GM23338 (cell line): ENCODE data around the gene KMT2C. TPM values are rescaled to one million over a fixed set of nuclear protein-coding genes. Genes with fewer than 3 reads are reported as not detected.

Experiments used
- ATAC-seq: fragments of 200-7000 bp; cut with Tn5 transposase; 3 replicates; pipeline ENCODE4 v1.9.1; 2020
- DNase-seq: peaks from one replicate; pipeline ENCODE4 v3.0.0-alpha.2; 2015; ENCODE audit warnings: low spot score
- H2AFZ ChIP-seq: fragments of 200-600 bp; sonication (generic); 2 replicates; pipeline ENCODE4 v1.8.0; 2016; ENCODE audit warnings: antibody characterized with exemption, mild to moderate bottlenecking, moderate library complexity
- H3F3A ChIP-seq: fragments of 200-600 bp; sonication (generic); replicated peaks from 2 replicates; pipeline ENCODE4 v1.8.0; 2017; ENCODE audit warnings: antibody characterized with exemption, mixed run types, low read depth
- H3K27ac ChIP-seq: fragments of 200-600 bp; sonication (generic); 2 replicates; pipeline ENCODE4 v1.6.1; 2016; ENCODE audit warnings: low read depth
- H3K27me3 ChIP-seq: fragments of 200-600 bp; sonication (generic); 2 replicates; pipeline ENCODE4 v1.8.0; 2016; ENCODE audit warnings: mild to moderate bottlenecking, mixed run types, moderate library complexity; ENCODE audit not compliant: insufficient read depth
- H3K36me3 ChIP-seq: fragments of 200-600 bp; sonication (generic); 2 replicates; pipeline ENCODE4 v1.8.0; 2016; ENCODE audit warnings: mild to moderate bottlenecking; ENCODE audit not compliant: insufficient read depth
- H3K4me1 ChIP-seq: fragments of 200-600 bp; sonication (generic); 2 replicates; pipeline ENCODE4 v1.8.0; 2016; ENCODE audit warnings: mild to moderate bottlenecking, moderate library complexity; ENCODE audit not compliant: insufficient read depth
- H3K4me2 ChIP-seq: fragments of 200-600 bp; sonication (generic); 2 replicates; pipeline ENCODE4 v1.7.1; 2017; ENCODE audit warnings: mixed run types
- H3K4me3 ChIP-seq: fragments of 200-600 bp; sonication (generic); 2 replicates; pipeline ENCODE4 v1.6.1; 2016; ENCODE audit warnings: mixed run types
- H3K79me2 ChIP-seq: fragments of 200-600 bp; sonication (generic); replicated peaks from 2 replicates; pipeline ENCODE4 v1.8.0; 2017; ENCODE audit warnings: mild to moderate bottlenecking; ENCODE audit not compliant: insufficient read depth
- H3K9me2 ChIP-seq: fragments of 200-600 bp; sonication (generic); 2 replicates; pipeline ENCODE4 v1.8.0; 2017; ENCODE audit not compliant: insufficient read depth
- H4K20me1 ChIP-seq: fragments of 200-600 bp; sonication (generic); replicated peaks from 2 replicates; pipeline ENCODE4 v1.8.0; 2017; ENCODE audit warnings: mild to moderate bottlenecking; ENCODE audit not compliant: insufficient read depth
- H3K27ac Mint-ChIP-seq: 2 replicates; pipeline ENCODE4 v1.8.0; 2020; ENCODE audit warnings: inconsistent platforms, mild to moderate bottlenecking, moderate library complexity, mixed read lengths
- H3K27me3 Mint-ChIP-seq: 3 replicates; pipeline ENCODE4 v1.8.0; 2022; ENCODE audit warnings: low read depth, mild to moderate bottlenecking, moderate library complexity, mixed read lengths, inconsistent platforms; ENCODE audit not compliant: insufficient read depth, poor library complexity
- H3K36me3 Mint-ChIP-seq: 3 replicates; pipeline ENCODE4 v1.8.0; 2021; ENCODE audit warnings: low read depth, mild to moderate bottlenecking, inconsistent platforms, moderate library complexity, mixed read lengths
- H3K4me1 Mint-ChIP-seq: 3 replicates; pipeline ENCODE4 v1.8.0; 2020; ENCODE audit warnings: mild to moderate bottlenecking, inconsistent platforms, mixed read lengths
- H3K4me3 Mint-ChIP-seq: 3 replicates; pipeline ENCODE4 v1.8.0; 2021; ENCODE audit warnings: moderate library complexity, mild to moderate bottlenecking, inconsistent platforms, mixed read lengths
- H3K9me3 Mint-ChIP-seq: 3 replicates; pipeline ENCODE4 v1.8.0; 2020; ENCODE audit warnings: moderate library complexity, mild to moderate bottlenecking, inconsistent platforms, mixed read lengths
- CREB1 ChIP-seq: fragments of 250-450 bp; sonication (Bioruptor Pico); IDR thresholded peaks from 2 replicates; pipeline ENCODE4 v1.5.0; 2020; ENCODE audit warnings: low read depth, mild to moderate bottlenecking, moderate library complexity
- EZH2 ChIP-seq: fragments of 200-600 bp; sonication (generic); IDR thresholded peaks from one replicate; pipeline ENCODE4 v1.8.0; 2017; ENCODE audit warnings: antibody characterized with exemption, mild to moderate bottlenecking, low read depth; ENCODE audit not compliant: unreplicated experiment
- EZH2phosphoT487 ChIP-seq: fragments of 200-600 bp; sonication (generic); IDR thresholded peaks from one replicate; pipeline ENCODE4 v1.8.1; 2018; ENCODE audit warnings: antibody characterized with exemption; ENCODE audit not compliant: unreplicated experiment
- JUNB ChIP-seq: IDR thresholded peaks from one replicate; pipeline ENCODE4 v1.6.1; 2016; ENCODE audit warnings: antibody characterized with exemption; ENCODE audit not compliant: unreplicated experiment
- NANOG ChIP-seq: IDR thresholded peaks from 2 replicates; pipeline ENCODE4 v1.6.1; 2016; ENCODE audit warnings: antibody characterized with exemption, borderline replicate concordance
- POLR2AphosphoS5 ChIP-seq: IDR thresholded peaks from 2 replicates; pipeline ENCODE4 v1.6.1; 2016; ENCODE audit warnings: antibody characterized with exemption, low read depth
- STAT1 ChIP-seq: IDR thresholded peaks from one replicate; pipeline ENCODE4 v1.6.1; 2016; ENCODE audit warnings: antibody characterized with exemption; ENCODE audit not compliant: unreplicated experiment
- polyA plus RNA-seq: library from polyadenylated mRNA; unstranded; fragments of >200 nt; fragmentation: Nextera tagmentation; extraction: Ambion mirVana; gene quantifications from 2 replicates; pipeline ENCODE4 v1.2.1, GENCODE V29; 2016
- total RNA-seq: library from RNA; depleted of rRNA; stranded (reverse); fragments of >200 nt; shearing (Covaris generic); gene quantifications from 2 replicates; pipeline ENCODE4 v1.2.3, GENCODE V29; 2014
- TF ChIP-seq, protein P1 (sequence below): fragments of 250-450 bp; sonication (Bioruptor Pico); IDR thresholded peaks from 2 replicates; pipeline ENCODE4 v1.5.0; 2020; ENCODE audit warnings: mild to moderate bottlenecking, moderate library complexity
- TF ChIP-seq, protein P2 (sequence below), 2 experiments: fragments of 200-600 bp in 1 of 2; sonication (generic) in 1 of 2; conservative IDR thresholded peaks; 2 replicates each; pipeline versions ENCODE4 v1.5.1 to v1.6.1; 2016 to 2017; ENCODE audit warnings: antibody characterized with exemption in 2 of 2, low read depth in 2 of 2, mild to moderate bottlenecking in 2 of 2, moderate library complexity in 1 of 2
- TF ChIP-seq, protein P3 (sequence below): IDR thresholded peaks from one replicate; pipeline ENCODE4 v1.6.1; 2018; ENCODE audit warnings: antibody characterized with exemption; ENCODE audit not compliant: unreplicated experiment

The KMT2C gene
- total and polyA plus RNA-seq, 2 experiments from 2014 or later, result 11.4 to 39.0 TPM

DNA sequence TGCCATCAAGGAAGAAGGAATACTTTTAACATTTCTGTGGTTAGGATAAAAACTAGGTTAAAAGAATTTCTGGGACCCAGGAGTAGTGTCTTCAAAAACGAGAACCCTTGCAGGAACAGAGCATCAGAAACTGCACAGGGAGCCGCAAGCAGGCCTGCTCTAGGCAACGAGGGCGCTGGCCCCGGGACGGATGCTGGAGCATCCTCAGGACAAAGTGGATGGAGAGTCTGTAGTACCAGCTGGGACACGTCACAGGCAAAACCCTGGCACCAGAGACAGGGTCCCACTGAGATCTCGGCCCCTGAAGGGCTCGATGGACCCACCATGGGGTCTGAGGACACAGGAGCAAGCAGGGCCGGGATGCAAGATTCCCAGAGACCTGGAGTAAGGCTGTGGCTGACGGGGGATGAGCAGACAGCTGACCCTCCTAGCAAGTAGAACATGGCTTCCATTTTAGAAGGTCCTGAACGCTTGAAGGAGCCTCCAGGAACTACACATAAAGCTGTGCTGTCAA is 303.8 kb downstream of the KMT2C start:
- H3K27me3 Mint-ChIP-seq, result peaks cover 12% of the 10 kb centered on the region
- no peaks in the 10 kb centered on the region for H3F3A ChIP-seq
- no peak overlapping the region for H3K4me2 ChIP-seq
- no peak for DNase-seq
- H3K9me2 ChIP-seq, result no peaks in the 10 kb centered on the region
- TF ChIP-seq, protein P1, sequence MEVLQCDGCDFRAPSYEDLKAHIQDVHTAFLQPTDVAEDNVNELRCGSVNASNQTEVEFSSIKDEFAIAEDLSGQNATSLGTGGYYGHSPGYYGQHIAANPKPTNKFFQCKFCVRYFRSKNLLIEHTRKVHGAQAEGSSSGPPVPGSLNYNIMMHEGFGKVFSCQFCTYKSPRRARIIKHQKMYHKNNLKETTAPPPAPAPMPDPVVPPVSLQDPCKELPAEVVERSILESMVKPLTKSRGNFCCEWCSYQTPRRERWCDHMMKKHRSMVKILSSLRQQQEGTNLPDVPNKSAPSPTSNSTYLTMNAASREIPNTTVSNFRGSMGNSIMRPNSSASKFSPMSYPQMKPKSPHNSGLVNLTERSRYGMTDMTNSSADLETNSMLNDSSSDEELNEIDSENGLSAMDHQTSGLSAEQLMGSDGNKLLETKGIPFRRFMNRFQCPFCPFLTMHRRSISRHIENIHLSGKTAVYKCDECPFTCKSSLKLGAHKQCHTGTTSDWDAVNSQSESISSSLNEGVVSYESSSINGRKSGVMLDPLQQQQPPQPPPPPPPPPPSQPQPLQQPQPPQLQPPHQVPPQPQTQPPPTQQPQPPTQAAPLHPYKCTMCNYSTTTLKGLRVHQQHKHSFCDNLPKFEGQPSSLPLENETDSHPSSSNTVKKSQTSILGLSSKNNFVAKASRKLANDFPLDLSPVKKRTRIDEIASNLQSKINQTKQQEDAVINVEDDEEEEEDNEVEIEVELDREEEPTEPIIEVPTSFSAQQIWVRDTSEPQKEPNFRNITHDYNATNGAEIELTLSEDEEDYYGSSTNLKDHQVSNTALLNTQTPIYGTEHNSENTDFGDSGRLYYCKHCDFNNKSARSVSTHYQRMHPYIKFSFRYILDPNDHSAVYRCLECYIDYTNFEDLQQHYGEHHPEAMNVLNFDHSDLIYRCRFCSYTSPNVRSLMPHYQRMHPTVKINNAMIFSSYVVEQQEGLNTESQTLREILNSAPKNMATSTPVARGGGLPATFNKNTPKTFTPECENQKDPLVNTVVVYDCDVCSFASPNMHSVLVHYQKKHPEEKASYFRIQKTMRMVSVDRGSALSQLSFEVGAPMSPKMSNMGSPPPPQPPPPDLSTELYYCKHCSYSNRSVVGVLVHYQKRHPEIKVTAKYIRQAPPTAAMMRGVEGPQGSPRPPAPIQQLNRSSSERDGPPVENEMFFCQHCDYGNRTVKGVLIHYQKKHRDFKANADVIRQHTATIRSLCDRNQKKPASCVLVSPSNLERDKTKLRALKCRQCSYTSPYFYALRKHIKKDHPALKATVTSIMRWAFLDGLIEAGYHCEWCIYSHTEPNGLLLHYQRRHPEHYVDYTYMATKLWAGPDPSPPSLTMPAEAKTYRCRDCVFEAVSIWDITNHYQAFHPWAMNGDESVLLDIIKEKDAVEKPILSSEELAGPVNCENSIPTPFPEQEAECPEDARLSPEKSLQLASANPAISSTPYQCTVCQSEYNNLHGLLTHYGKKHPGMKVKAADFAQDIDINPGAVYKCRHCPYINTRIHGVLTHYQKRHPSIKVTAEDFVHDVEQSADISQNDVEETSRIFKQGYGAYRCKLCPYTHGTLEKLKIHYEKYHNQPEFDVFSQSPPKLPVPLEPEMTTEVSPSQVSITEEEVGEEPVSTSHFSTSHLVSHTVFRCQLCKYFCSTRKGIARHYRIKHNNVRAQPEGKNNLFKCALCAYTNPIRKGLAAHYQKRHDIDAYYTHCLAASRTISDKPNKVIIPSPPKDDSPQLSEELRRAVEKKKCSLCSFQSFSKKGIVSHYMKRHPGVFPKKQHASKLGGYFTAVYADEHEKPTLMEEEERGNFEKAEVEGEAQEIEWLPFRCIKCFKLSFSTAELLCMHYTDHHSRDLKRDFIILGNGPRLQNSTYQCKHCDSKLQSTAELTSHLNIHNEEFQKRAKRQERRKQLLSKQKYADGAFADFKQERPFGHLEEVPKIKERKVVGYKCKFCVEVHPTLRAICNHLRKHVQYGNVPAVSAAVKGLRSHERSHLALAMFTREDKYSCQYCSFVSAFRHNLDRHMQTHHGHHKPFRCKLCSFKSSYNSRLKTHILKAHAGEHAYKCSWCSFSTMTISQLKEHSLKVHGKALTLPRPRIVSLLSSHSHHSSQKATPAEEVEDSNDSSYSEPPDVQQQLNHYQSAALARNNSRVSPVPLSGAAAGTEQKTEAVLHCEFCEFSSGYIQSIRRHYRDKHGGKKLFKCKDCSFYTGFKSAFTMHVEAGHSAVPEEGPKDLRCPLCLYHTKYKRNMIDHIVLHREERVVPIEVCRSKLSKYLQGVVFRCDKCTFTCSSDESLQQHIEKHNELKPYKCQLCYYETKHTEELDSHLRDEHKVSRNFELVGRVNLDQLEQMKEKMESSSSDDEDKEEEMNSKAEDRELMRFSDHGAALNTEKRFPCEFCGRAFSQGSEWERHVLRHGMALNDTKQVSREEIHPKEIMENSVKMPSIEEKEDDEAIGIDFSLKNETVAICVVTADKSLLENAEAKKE, result no peak
- no peak for TF ChIP-seq EZH2phosphoT487
- TF ChIP-seq JUNB, result no peak
- no peak for TF ChIP-seq STAT1
- no peak for TF ChIP-seq NANOG
- TF ChIP-seq, protein P2, sequence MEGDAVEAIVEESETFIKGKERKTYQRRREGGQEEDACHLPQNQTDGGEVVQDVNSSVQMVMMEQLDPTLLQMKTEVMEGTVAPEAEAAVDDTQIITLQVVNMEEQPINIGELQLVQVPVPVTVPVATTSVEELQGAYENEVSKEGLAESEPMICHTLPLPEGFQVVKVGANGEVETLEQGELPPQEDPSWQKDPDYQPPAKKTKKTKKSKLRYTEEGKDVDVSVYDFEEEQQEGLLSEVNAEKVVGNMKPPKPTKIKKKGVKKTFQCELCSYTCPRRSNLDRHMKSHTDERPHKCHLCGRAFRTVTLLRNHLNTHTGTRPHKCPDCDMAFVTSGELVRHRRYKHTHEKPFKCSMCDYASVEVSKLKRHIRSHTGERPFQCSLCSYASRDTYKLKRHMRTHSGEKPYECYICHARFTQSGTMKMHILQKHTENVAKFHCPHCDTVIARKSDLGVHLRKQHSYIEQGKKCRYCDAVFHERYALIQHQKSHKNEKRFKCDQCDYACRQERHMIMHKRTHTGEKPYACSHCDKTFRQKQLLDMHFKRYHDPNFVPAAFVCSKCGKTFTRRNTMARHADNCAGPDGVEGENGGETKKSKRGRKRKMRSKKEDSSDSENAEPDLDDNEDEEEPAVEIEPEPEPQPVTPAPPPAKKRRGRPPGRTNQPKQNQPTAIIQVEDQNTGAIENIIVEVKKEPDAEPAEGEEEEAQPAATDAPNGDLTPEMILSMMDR (conservative IDR thresholded peaks at IDR 0.05; ENCODE audit: low read depth in 2 of 2), result no peak
- no peak for TF ChIP-seq CREB1
- no peak for TF ChIP-seq POLR2AphosphoS5
- no peak for TF ChIP-seq EZH2
- TF ChIP-seq, protein P3, sequence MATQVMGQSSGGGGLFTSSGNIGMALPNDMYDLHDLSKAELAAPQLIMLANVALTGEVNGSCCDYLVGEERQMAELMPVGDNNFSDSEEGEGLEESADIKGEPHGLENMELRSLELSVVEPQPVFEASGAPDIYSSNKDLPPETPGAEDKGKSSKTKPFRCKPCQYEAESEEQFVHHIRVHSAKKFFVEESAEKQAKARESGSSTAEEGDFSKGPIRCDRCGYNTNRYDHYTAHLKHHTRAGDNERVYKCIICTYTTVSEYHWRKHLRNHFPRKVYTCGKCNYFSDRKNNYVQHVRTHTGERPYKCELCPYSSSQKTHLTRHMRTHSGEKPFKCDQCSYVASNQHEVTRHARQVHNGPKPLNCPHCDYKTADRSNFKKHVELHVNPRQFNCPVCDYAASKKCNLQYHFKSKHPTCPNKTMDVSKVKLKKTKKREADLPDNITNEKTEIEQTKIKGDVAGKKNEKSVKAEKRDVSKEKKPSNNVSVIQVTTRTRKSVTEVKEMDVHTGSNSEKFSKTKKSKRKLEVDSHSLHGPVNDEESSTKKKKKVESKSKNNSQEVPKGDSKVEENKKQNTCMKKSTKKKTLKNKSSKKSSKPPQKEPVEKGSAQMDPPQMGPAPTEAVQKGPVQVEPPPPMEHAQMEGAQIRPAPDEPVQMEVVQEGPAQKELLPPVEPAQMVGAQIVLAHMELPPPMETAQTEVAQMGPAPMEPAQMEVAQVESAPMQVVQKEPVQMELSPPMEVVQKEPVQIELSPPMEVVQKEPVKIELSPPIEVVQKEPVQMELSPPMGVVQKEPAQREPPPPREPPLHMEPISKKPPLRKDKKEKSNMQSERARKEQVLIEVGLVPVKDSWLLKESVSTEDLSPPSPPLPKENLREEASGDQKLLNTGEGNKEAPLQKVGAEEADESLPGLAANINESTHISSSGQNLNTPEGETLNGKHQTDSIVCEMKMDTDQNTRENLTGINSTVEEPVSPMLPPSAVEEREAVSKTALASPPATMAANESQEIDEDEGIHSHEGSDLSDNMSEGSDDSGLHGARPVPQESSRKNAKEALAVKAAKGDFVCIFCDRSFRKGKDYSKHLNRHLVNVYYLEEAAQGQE, result no peak
- no peaks in the 10 kb centered on the region for H3K79me2 ChIP-seq
- H2AFZ ChIP-seq, result no peak overlapping the region
- no peak overlapping the region for H3K4me3 ChIP-seq
- peaks cover under 1% of the 10 kb centered on the region; the same call in 2 of the 3 replicates for H3K9me3 Mint-ChIP-seq
- H3K4me1 Mint-ChIP-seq, result peaks cover 6% of the 10 kb centered on the region
- H4K20me1 ChIP-seq, result no peaks in the 10 kb centered on the region; the same call in 1 of the 2 replicates
- no peaks in the 10 kb centered on the region for H3K36me3 ChIP-seq
- H3K27me3 ChIP-seq, result no peaks in the 10 kb centered on the region
- no peak for ATAC-seq
- H3K36me3 Mint-ChIP-seq, result peaks cover 22% of the 10 kb centered on the region
- H3K4me3 Mint-ChIP-seq, result no peak overlapping the region
- no peak overlapping the region for H3K27ac Mint-ChIP-seq
- H3K27ac ChIP-seq, result no peak overlapping the region
- no peaks in the 10 kb centered on the region for H3K4me1 ChIP-seq
